PC-9 (cell line): ENCODE measurements around the gene SORBS2. TPM values are rescaled to one million over a fixed set of nuclear protein-coding genes. Genes with fewer than 3 reads are reported as not detected.

Experiments used
- BruUV-seq: library from RNA; stranded (reverse); fragments of 400-500 nt; replicated peaks from 2 replicates; lab custom pipeline; 2021; lab: Mats Ljungman, UMichigan
- CTCF ChIA-PET: fragments of 300-600 bp; sonication (Branson Sonifier 250); formaldehyde crosslinking; loops from one replicate; lab custom pipeline; 2022; ENCODE audit warnings: antibody characterized with exemption; lab: Charles Lee
- POLR2A ChIA-PET: fragments of 300-600 bp; sonication (Branson Sonifier 250); formaldehyde crosslinking; loops from one replicate; lab custom pipeline; 2022; ENCODE audit warnings: antibody characterized with exemption; ENCODE audit not compliant: unreplicated experiment; lab: Charles Lee
- DNase-seq, 2 experiments: peaks; one replicate each; pipeline versions ENCODE4 v3.0.0 to v3.0.0-alpha.2; 2015 to 2022; ENCODE audit warnings: mixed read lengths in 1 of 2
- H2AFZ ChIP-seq: fragments of 200-600 bp; sonication (generic); 2 replicates; pipeline ENCODE4 v1.8.1; 2017; ENCODE audit warnings: antibody characterized with exemption
- H3F3A ChIP-seq: fragments of 200-600 bp; sonication (generic); 2 replicates; pipeline ENCODE4 v1.8.1; 2017; ENCODE audit warnings: antibody characterized with exemption, mild to moderate bottlenecking, low read depth; ENCODE audit not compliant: insufficient read depth
- H3K27ac ChIP-seq: fragments of 200-600 bp; sonication (generic); 2 replicates; pipeline ENCODE4 v1.6.1; 2016; ENCODE audit warnings: mixed run types
- H3K27me3 ChIP-seq: fragments of 200-600 bp; sonication (generic); 2 replicates; pipeline ENCODE4 v1.6.1; 2016; ENCODE audit warnings: low read depth, mixed run types; ENCODE audit not compliant: insufficient read depth
- H3K36me3 ChIP-seq: fragments of 200-600 bp; sonication (generic); 2 replicates; pipeline ENCODE4 v1.6.1; 2016; ENCODE audit warnings: low read depth, mixed run types
- H3K4me1 ChIP-seq: fragments of 200-600 bp; sonication (generic); replicated peaks from 2 replicates; pipeline ENCODE4 v1.6.1; 2016; ENCODE audit warnings: mixed run types; ENCODE audit not compliant: insufficient read depth
- H3K4me2 ChIP-seq: fragments of 200-600 bp; sonication (generic); 2 replicates; pipeline ENCODE4 v1.6.1; 2017; ENCODE audit warnings: mixed run types
- H3K4me3 ChIP-seq: fragments of 200-600 bp; sonication (generic); 2 replicates; pipeline ENCODE4 v1.6.1; 2016; ENCODE audit warnings: mixed run types
- H3K79me2 ChIP-seq: fragments of 200-600 bp; sonication (generic); 2 replicates; pipeline ENCODE4 v1.6.1; 2017; ENCODE audit warnings: low read depth, mixed run types
- H3K9me2 ChIP-seq: fragments of 200-600 bp; sonication (generic); 2 replicates; pipeline ENCODE4 v1.8.1; 2017; ENCODE audit warnings: mild to moderate bottlenecking; ENCODE audit not compliant: insufficient read depth
- H3K9me3 ChIP-seq: fragments of 200-600 bp; sonication (generic); 2 replicates; pipeline ENCODE4 v1.8.1; 2016; ENCODE audit warnings: low read depth; ENCODE audit not compliant: insufficient read depth
- H4K20me1 ChIP-seq: fragments of 200-600 bp; sonication (generic); 2 replicates; pipeline ENCODE4 v1.8.1; 2017; ENCODE audit not compliant: insufficient read depth
- EZH2 ChIP-seq: fragments of 200-600 bp; sonication (generic); IDR thresholded peaks from 2 replicates; pipeline ENCODE4 v1.8.0; 2017; ENCODE audit warnings: antibody characterized with exemption, low read depth
- intact Hi-C: fragments of 100-400 bp; cut with micrococcal nuclease; formaldehyde crosslinking; loops from one replicate; pipeline ENCODE4 v1.10.0; 2022; ENCODE audit not compliant: unreplicated experiment
- total RNA-seq: library from RNA; stranded (reverse); gene quantifications from 2 replicates; pipeline ENCODE4 v1.2.3, GENCODE V29; 2021
- TF ChIP-seq, protein P1 (sequence below): fragments of 200-600 bp; sonication (generic); conservative IDR thresholded peaks from 2 replicates; pipeline ENCODE4 v1.6.1; 2017; ENCODE audit warnings: mixed run types, antibody characterized with exemption, mild to moderate bottlenecking, moderate library complexity

The SORBS2 gene
- total RNA-seq, 1 experiment from 2014 or later = 16.4 TPM

DNA sequence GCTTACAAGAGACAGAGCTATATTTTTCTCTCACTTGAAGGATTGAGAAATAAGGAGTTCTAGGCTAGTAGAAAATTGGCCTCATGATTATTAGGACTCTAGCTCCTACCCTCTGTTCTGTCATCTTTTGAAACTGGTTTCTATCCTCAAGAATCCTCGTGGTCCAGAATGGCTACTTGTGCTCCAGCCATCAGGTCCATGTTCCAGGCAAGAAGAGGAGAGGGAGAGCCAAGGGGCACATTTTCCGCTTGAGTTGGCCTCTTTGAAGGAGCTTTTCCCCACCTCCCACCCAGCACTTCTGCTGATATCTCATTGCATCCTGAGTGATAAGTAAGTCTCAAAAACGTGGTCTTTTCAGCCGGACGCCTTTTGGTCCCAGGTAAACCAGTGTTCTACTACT is 7.2 kb upstream of the SORBS2 start:
- Histone ChIP-seq H4K20me1 (no peaks in the 10 kb centered on the region), H3K4me2 (no peak overlapping the region), H3K27ac (no peak overlapping the region), H3K9me2 (no peaks in the 10 kb centered on the region), H2AFZ (no peak overlapping the region), H3K79me2 (no peaks in the 10 kb centered on the region), H3K9me3 (no peaks in the 10 kb centered on the region), H3K4me3 (no peak overlapping the region), H3K4me1 (no peaks in the 10 kb centered on the region), H3K27me3 (no peaks in the 10 kb centered on the region), H3K36me3 (no peaks in the 10 kb centered on the region), H3F3A (no peaks in the 10 kb centered on the region)
- intact Hi-C loops = no loop called here
- POLR2A ChIA-PET = no interaction called here
- DNase-seq = no peak
- CTCF ChIA-PET = no interaction called here
- no TSS peak for BruUV-seq
- TF ChIP-seq EZH2 = no peak
- TF ChIP-seq, protein P1, sequence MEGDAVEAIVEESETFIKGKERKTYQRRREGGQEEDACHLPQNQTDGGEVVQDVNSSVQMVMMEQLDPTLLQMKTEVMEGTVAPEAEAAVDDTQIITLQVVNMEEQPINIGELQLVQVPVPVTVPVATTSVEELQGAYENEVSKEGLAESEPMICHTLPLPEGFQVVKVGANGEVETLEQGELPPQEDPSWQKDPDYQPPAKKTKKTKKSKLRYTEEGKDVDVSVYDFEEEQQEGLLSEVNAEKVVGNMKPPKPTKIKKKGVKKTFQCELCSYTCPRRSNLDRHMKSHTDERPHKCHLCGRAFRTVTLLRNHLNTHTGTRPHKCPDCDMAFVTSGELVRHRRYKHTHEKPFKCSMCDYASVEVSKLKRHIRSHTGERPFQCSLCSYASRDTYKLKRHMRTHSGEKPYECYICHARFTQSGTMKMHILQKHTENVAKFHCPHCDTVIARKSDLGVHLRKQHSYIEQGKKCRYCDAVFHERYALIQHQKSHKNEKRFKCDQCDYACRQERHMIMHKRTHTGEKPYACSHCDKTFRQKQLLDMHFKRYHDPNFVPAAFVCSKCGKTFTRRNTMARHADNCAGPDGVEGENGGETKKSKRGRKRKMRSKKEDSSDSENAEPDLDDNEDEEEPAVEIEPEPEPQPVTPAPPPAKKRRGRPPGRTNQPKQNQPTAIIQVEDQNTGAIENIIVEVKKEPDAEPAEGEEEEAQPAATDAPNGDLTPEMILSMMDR = no peak

DNA sequence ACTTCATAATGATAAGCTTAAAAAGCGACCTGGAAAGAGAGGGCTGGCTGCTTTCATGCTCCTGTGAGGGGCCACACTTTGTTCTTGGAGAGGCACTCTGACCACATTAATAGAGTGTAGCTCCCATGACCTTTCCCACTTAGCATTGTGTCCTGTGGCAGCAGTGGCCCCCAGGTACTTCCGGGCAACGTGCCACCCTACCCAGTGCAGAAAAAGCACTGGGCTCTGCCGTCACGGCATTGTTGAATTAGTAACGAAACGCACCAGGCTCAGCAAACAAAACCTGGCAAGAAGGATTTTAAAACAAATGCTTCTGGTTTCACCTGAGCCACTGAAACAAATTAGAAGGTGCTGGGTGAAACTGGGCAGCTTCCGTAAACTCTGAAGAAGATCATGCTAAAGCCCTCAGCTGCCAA is 5.4 kb upstream of the SORBS2 start:
- CTCF ChIA-PET = no interaction called here
- TF ChIP-seq, protein P1 = no peak
- no peak for TF ChIP-seq EZH2
- Histone ChIP-seq H4K20me1 (no peaks in the 10 kb centered on the region), H2AFZ (no peak overlapping the region), H3K4me2 (no peak overlapping the region), H3K4me1 (no peaks in the 10 kb centered on the region), H3K9me3 (no peaks in the 10 kb centered on the region), H3K4me3 (no peak overlapping the region), H3F3A (no peaks in the 10 kb centered on the region), H3K27me3 (no peaks in the 10 kb centered on the region), H3K36me3 (no peaks in the 10 kb centered on the region), H3K27ac (no peak overlapping the region), H3K9me2 (no peaks in the 10 kb centered on the region), H3K79me2 (no peaks in the 10 kb centered on the region)
- POLR2A ChIA-PET = interaction anchor here (0.6 kb wide), 1 partner anchor 149 kb away, joined by 3 read pairs; no protein-coding TSS in a partner anchor
- intact Hi-C loops = no loop called here
- no TSS peak for BruUV-seq
- DNase-seq = peak in 1 of 2 experiments; percentile 28

DNA sequence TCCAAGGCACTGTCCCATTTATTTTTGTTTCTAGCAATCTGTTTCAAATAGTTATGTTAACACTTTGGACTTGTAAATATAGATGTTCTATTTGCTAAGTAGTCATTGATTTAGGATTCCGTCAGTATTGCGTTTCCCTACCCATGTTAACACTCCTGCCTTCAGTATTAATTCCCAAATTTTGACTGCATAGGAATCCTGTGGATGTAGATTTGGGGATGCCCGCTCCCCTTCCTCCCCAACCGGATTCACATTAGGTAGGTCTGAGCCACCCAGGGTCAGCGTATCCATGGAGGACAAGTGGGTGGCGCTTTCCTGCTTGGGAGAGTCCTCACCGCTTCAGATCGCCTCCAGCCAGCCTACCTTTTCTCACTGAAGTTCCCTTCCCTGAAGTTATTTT is 1.1 kb upstream of the SORBS2 start:
- no peaks in the 10 kb centered on the region for H3K27me3 ChIP-seq
- POLR2A ChIA-PET = no interaction called here
- no peak overlapping the region for H3K27ac ChIP-seq
- CTCF ChIA-PET = no interaction called here
- no peaks in the 10 kb centered on the region for H3F3A ChIP-seq
- no peaks in the 10 kb centered on the region for H3K9me3 ChIP-seq
- H4K20me1 ChIP-seq = no peaks in the 10 kb centered on the region
- no peaks in the 10 kb centered on the region for H3K36me3 ChIP-seq
- H3K79me2 ChIP-seq = no peaks in the 10 kb centered on the region
- TF ChIP-seq, protein P1 = no peak
- no peak for TF ChIP-seq EZH2
- no peak for DNase-seq
- BruUV-seq = no TSS peak
- H2AFZ ChIP-seq = no peak overlapping the region
- no peak overlapping the region for H3K4me3 ChIP-seq
- no peak overlapping the region for H3K4me2 ChIP-seq
- intact Hi-C loops = no loop called here
- no peaks in the 10 kb centered on the region for H3K9me2 ChIP-seq
- peaks cover 5% of the 10 kb centered on the region; the same call in 1 of the 2 replicates for H3K4me1 ChIP-seq
